SK-N-SH (cell line): ENCODE measurements around the gene PREB.

ENCODE experiments used
- CHD2 ChIP-seq: fragments of 150-350 bp; IDR thresholded peaks from 2 replicates; pipeline ENCODE4 v1.6.1; 2018; ENCODE audit warnings: low read length; ENCODE audit not compliant: partially characterized antibody
- CTCF ChIP-seq: fragments of 200-600 bp; sonication (generic); IDR thresholded peaks from 2 replicates; pipeline ENCODE4 v1.6.1; 2017; ENCODE audit warnings: antibody characterized with exemption, mild to moderate bottlenecking, moderate library complexity
- ELF1 ChIP-seq: IDR thresholded peaks from 2 replicates; pipeline ENCODE4 v1.4.0; 2012
- EP300 ChIP-seq, 2 experiments: IDR thresholded peaks; 2 replicates each; pipeline versions ENCODE4 v1.4.0 to v1.6.1; 2012; ENCODE audit warnings: borderline replicate concordance in 1 of 2, low read depth in 1 of 2, low read length in 1 of 2
- EZH2phosphoT487 ChIP-seq: fragments of 200-600 bp; sonication (generic); IDR thresholded peaks from 2 replicates; pipeline ENCODE4 v1.6.1; 2017; ENCODE audit warnings: low read depth, mixed run types, mild to moderate bottlenecking, antibody characterized with exemption, moderate library complexity, borderline replicate concordance
- FOSL2 ChIP-seq: IDR thresholded peaks from 2 replicates; pipeline ENCODE4 v1.4.0; 2012; ENCODE audit warnings: low read depth, mild to moderate bottlenecking, moderate library complexity, borderline replicate concordance
- RAD21 ChIP-seq: IDR thresholded peaks from 2 replicates; pipeline ENCODE4 v1.6.1; 2012; ENCODE audit warnings: mild to moderate bottlenecking, low read length
- RFX5 ChIP-seq: IDR thresholded peaks from 2 replicates; pipeline ENCODE4 v1.6.1; 2012; ENCODE audit warnings: mild to moderate bottlenecking, improper control_type of control experiment, low read length
- SIN3A ChIP-seq: IDR thresholded peaks from 2 replicates; pipeline ENCODE4 v1.6.1; 2012; ENCODE audit warnings: low read depth, mild to moderate bottlenecking, low read length, moderate library complexity, borderline replicate concordance
- TF ChIP-seq, protein P1 (sequence below): IDR thresholded peaks from 2 replicates; pipeline ENCODE4 v1.4.0; 2012; ENCODE audit warnings: low read depth
- TF ChIP-seq, protein P2 (sequence below): fragments of 150-350 bp; IDR thresholded peaks from 2 replicates; pipeline ENCODE4 v1.6.1; 2017; ENCODE audit warnings: antibody characterized with exemption, low read length, low read depth, borderline replicate concordance
- TF ChIP-seq, protein P3 (sequence below): fragments of 150-350 bp; IDR thresholded peaks from 2 replicates; pipeline ENCODE4 v1.6.1; 2016; ENCODE audit warnings: mild to moderate bottlenecking, low read depth, low read length

- TF ChIP-seq, protein P1, sequence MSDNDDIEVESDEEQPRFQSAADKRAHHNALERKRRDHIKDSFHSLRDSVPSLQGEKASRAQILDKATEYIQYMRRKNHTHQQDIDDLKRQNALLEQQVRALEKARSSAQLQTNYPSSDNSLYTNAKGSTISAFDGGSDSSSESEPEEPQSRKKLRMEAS: no peak
- TF ChIP-seq CTCF (no peak), EP300 (IDR thresholded peaks at IDR 0.05; ENCODE audit: borderline replicate concordance in 1 of 2, low read depth in 1 of 2, low read length in 1 of 2) (no peak), EZH2phosphoT487 (no peak), SIN3A (no peak), FOSL2 (no peak), RFX5 (no peak), RAD21 (no peak), ELF1 (no peak), CHD2 (no peak)
- TF ChIP-seq, protein P2, sequence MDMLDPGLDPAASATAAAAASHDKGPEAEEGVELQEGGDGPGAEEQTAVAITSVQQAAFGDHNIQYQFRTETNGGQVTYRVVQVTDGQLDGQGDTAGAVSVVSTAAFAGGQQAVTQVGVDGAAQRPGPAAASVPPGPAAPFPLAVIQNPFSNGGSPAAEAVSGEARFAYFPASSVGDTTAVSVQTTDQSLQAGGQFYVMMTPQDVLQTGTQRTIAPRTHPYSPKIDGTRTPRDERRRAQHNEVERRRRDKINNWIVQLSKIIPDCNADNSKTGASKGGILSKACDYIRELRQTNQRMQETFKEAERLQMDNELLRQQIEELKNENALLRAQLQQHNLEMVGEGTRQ: no peak
- TF ChIP-seq, protein P3, sequence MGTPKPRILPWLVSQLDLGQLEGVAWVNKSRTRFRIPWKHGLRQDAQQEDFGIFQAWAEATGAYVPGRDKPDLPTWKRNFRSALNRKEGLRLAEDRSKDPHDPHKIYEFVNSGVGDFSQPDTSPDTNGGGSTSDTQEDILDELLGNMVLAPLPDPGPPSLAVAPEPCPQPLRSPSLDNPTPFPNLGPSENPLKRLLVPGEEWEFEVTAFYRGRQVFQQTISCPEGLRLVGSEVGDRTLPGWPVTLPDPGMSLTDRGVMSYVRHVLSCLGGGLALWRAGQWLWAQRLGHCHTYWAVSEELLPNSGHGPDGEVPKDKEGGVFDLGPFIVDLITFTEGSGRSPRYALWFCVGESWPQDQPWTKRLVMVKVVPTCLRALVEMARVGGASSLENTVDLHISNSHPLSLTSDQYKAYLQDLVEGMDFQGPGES: no peak
Measured at GRCh38 chr2:27123302-27124150, 10.9 kb downstream of the PREB start, which contains the start of gene ABHD1.
